ENCODE measurements around the gene SLC25A34.

SLC25A34 gene

GRCh38 chr1:15777909-15778707 is 42.0 kb downstream of the SLC25A34 start:
- no peak for DNase-seq

DNA sequence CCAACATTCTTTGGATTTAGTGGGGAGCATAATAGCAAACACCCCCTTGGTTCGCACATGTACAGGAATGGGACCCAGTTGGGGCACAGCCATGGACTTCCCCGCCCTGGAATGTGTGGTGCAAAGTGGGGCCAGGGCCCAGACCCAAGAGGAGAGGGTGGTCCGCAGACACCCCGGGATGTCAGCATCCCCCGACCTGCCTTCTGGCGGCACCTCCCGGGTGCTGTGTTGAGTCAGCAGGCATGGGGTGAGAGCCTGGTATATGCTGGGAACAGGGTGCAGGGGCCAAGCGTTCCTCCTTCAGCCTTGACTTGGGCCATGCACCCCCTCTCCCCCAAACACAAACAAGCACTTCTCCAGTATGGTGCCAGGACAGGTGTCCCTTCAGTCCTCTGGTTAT is 49.6 kb downstream of the SLC25A34 start:
- no peak for DNase-seq

DNA sequence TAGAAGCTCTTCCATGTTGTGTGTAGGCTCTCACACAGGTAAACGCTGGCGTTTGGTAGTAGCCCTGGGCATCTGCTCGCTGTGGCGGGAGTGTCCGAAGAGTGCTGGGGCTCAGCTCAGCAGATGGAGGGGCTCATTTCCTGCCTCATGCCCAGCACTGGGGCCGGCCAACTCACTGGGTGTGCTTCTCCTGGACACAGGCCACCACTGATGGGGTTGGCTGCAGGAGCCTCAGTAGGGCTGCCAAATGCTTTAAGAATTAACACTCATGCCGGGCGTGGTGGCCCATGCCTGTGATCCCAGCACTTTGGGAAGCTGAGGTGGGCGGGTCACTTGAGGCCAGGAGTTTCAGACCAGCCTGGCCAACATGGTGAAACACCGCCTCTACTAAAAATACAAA is 50.5 kb downstream of the SLC25A34 start:
- no peak for DNase-seq

GRCh38 chr1:15788624-15789301 is 52.7 kb downstream of the SLC25A34 start:
- DNase-seq = no peak
